T-helper 1 cell treated with Interleukin-12 subunit alpha and Interleukin-12 subunit beta and Interleukin-4 antibody, amounts not matched to agents 30 ng/mL and 1 ng/mL, for 36 hours (primary cell): ENCODE results near the gene ASPDH. TPM values are rescaled to one million over a fixed set of nuclear protein-coding genes. Genes with fewer than 3 reads are reported as not detected.

Experiments used
- intact Hi-C: fragments of 100-400 bp; cut with micrococcal nuclease; formaldehyde crosslinking; loops from one replicate; pipeline ENCODE4 v1.15.1; 2024
- total RNA-seq: library from RNA; stranded (reverse); gene quantifications from 2 replicates; pipeline ENCODE4 v1.2.3, GENCODE V29; 2022

The ASPDH gene
- total RNA-seq, 1 donor from 2014 or later: not detected

- intact Hi-C loops: no loop called here
Observed at GRCh38 chr19:50516456-50516855, 2.7 kb upstream of the ASPDH start.

- intact Hi-C loops: no loop called here
Observed at GRCh38 chr19:50515168-50515561, 1.5 kb upstream of the ASPDH start.

DNA sequence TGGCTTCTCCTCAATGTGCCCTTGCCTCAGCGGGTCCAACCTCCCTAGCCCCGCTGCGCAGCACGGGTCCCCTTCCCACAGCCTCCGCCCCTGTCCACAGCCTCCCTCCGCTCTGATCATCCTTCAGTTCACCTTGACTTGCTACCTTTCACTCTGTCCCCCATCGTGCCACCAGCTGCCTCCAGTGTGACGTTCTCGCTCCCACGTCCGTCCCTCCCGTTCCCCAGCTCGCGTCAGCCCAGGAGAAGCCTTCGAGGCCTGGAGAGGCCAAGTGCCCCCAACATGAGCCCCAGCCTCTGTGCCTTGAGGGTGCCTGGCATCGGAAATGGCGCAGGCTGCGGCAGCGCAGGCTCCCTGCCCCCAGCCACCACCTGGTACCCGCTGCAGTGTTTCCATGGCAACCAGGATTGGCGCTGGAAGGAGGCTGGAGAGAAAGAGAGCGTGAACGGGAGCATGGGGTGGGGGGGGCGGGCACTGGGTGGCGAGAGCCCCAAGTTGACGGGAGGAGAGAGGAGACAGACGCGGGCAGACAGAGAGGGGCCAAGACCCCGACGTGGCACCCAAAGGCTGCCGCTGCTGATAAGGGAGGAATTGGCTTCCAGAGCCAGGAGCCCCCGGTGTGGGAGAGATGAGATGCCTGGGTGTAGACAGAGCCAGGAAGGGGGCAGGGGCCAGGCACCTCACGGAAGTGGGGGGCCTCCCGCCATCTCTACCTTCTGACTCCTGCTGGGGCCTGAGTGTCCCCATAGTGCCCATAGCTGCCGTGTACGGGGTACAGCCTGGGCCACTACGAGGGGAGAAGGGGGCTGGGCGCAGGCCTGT is 844 bp upstream of the ASPDH start:
- intact Hi-C loops: loop anchor here (5.0 kb wide), 1 partner anchor 872 kb away; the partner anchor contains the start of genes RRAS and SCAF1

DNA sequence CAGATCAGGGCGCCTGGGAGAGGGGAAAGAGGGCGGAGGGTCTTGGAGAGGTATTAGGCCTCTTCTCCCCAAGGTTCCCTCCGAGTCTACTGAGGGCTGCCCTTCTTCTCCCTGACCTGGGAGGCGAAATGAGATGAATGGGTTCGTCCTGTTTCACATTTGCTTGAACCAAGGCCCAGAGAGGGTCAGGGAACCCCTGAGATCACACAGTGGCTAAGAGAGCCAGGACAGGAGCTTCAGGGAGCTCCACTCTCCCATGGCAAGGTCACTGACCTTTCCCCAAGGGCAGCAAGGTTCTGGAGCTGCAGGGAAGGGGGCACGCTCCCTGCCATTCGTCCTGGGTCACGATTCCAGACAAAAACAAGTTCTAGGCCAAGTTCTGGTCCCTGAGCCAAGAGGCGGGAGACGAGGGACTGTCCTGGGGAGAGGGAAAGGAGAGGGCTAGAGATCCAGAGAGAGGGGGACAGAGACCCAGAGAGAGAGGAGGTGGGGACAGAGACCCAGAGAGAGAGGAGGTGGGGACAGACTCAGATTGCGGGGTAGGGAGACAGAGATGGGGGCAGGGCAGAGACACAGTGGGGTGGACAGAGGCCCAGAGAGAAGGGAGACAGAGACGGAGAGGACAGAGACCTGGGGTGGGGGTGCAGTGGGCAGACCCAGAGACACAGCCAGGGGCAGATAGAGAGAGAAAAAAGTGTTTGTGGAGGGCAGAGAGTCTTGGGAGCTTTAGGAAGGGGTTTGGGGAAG is 541 bp downstream of the ASPDH start:
- intact Hi-C loops: loop anchor here (5.0 kb wide), 1 partner anchor 871 kb away; the partner anchor contains the start of genes RRAS and SCAF1

GRCh38 chr19:50512112-50512998 is 1.4 kb downstream of the ASPDH start:
- intact Hi-C loops: loop anchor here (5.0 kb wide), 1 partner anchor 870 kb away; the partner anchor contains the start of genes RRAS and SCAF1

GRCh38 chr19:50511069-50511822 is 2.5 kb downstream of the ASPDH start, which contains the start of gene JOSD2:
JOSD2 (minus strand) TSS chr19:50511191; CDS start chr19:50510431, 760 bp downstream.
- intact Hi-C loops: loop anchor here (1.0 to 5.0 kb wide), 12 partner anchors 35 to 869 kb away; partner anchors contain the start of genes EMC10, GARIN5A, KCNC3 and NR1H2

DNA sequence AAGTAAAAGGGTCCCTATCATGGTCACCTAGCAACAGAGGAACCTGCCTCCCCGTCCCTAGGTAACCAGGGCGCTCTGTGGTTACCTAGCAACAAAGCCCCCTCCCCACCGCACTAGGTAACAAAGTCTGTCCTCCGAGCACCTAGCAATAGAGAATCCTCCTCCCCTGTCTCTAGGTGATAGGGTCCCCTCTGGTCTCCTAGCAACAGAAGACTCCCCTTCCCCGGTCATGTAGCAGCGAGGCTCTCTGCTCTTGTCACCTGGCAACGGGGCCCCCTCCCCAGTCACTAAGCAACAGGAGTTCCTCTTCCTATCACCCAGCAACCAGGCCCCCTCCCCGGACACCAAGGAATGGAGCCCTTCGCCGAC is 3.0 kb downstream of the ASPDH start:
- intact Hi-C loops: loop anchor here (1.0 to 5.0 kb wide), 12 partner anchors 34 to 868 kb away; partner anchors contain the start of genes EMC10, GARIN5A, KCNC3 and NR1H2

GRCh38 chr19:50510121-50510670 is 3.5 kb downstream of the ASPDH start:
- intact Hi-C loops: loop anchor here (5.0 kb wide), 1 partner anchor 868 kb away; the partner anchor contains the start of genes RRAS and SCAF1

DNA sequence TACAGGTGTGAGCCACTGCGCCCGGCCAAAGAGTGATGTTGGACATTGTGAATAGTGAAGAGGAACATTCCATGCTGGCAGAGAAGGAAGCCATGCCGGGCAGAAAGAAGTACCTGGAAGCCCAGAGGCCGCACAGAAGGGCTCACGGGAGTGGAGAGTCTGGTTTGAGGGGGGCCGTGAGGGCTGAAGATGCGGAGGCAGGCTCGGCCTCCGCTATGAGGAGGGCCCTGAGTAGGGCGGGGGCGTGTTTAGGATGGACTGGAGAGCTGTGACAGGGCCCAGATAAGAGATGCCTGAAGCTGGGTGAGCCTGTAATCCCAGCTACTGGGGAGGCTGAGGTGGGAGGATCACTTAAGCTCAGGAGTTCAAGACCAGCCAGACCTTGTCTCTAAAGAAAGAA is 4.3 kb downstream of the ASPDH start:
- intact Hi-C loops: no loop called here

- intact Hi-C loops: no loop called here
Observed at GRCh38 chr19:50508843-50509190, 4.9 kb downstream of the ASPDH start.

DNA sequence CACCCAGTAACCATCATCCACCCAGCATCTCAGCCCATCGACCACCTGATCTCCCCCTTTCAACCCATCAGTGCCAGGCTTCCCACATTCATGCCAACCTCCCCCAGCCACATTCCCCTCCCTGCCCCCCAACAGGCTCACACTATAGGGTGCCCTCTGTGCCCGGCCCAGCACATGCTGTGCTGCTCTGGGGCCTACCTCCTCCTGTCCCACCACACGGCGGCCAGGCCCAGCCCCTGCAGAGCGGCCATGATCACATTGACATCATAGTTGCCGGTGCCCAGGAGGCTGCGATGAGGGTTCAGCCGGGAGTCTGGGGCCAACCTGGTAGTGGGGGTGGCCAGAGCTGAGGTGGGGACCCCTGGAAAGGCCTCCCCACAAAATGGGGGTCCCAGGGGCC is 6.3 kb downstream of the ASPDH start:
- intact Hi-C loops: no loop called here

GRCh38 chr19:50506700-50507099 is 7.0 kb downstream of the ASPDH start:
- intact Hi-C loops: no loop called here

DNA sequence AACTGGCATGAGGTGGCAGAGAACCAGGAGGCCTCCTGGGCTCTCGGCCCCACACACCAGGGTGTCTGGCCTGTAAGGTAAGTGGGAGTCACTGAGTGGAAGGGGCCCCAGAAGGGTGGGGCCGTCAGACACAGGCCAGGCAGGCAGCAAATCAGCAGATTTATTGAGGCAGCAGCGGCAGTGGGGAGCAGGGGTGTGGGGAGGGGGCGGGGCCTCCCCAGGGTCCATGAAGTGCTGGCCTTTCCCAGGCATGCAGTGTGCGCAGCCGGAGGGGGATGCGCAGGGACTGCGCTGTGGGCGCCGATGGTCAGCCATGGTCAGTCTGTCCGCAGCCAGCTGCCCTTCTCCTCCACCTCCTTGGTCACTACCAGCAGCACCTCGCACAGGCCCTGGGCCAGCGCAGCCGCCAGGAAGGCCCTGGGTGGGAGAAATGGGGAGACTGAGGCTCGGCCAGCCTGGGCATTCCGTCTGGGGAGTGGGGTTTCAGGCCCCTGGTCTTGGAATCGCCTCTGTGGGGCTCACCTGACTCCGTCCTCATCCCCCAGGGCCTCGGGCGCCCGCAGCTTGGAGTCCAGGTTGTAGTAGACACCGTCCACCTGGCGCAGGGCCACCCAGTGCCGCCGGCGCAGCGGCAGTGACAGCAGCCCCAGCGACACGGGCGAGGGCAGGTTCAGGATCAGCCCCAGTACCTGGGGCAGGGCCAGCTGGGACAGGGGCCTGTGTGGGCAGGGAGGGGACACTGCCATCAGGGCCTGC is 7.7 kb downstream of the ASPDH start:
- intact Hi-C loops: no loop called here

DNA sequence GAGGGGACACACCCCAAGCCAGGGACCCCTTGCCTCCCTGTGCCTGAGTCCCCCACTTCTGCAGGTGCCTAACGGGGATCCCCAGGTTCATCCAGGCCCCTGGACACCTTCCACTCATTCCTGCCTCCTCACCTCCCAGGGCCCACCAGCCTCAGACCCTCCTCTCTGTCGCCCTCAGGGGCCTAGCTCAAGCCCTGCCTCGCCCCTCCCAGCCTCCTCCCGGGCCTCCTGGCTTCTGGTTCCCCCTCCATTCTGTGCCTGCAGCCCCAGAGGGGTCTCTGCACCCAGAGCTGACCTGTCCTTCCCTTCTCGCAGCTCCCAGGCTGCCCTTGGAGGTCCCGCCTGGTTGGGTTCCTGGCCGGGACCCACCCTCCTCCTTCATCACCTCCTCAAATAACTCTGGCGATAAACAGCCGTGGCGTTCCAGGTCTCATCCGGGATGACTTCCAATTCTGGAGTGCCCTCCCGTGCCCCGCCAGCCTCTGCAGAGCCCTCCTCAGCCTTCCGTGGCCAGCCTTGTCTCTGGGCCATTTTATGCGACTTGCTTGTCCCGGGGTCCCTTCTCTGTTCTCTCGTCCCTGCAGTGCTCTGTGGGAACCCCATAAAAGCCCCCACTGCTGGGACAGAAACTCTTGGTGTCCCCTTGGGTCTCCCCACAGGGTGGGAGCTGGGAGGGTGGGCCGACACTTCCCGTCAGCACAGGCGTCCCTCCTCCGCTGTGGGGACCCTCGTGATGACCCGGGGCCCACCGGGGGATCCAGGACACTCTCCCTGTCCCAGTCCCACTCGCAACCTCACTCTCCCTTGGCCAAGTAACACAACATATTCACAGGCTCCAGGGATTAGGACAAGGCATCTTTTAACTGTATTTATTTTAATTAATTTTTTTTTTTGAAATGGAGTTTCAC is 11.9 kb downstream of the ASPDH start:
- intact Hi-C loops: no loop called here

DNA sequence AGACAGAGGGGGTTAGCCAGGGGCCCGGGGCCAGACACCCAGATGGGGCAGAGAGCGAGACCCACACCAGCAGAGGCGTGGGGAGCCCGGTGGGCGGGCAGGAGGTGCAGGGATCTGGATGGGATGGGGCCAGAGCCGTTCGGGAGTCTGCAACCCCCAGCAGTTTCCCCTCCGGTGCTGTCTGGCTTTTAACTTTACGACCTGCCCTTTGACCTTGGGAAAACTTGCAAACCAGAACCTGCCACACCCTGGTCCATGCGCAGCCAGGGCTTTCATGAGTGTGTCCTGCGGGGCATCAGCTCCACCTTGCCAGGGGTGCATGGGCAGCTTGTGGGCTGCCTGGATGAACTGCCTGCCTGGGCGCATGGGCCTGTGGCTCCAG is 12.5 kb downstream of the ASPDH start:
- intact Hi-C loops: no loop called here

GRCh38 chr19:50500753-50501151 is 13.0 kb downstream of the ASPDH start:
- intact Hi-C loops: no loop called here

GRCh38 chr19:50500060-50500752 is 13.5 kb downstream of the ASPDH start:
- intact Hi-C loops: no loop called here
